Activated T-cell treated with anti-CD3 and anti-CD28 coated beads for 24 hours (primary cell): ENCODE measurements around the gene UNC5A.
"Not testable (repeated sequence)": the region's sequence is repeated elsewhere in the genome, so short reads cannot be mapped to it uniquely, and the experiment has no call there.

ENCODE experiments used
- DNase-seq: peaks from one replicate; pipeline ENCODE4 v3.0.0-alpha.2; 2020; ENCODE audit warnings: low read depth

Gene UNC5A

DNA sequence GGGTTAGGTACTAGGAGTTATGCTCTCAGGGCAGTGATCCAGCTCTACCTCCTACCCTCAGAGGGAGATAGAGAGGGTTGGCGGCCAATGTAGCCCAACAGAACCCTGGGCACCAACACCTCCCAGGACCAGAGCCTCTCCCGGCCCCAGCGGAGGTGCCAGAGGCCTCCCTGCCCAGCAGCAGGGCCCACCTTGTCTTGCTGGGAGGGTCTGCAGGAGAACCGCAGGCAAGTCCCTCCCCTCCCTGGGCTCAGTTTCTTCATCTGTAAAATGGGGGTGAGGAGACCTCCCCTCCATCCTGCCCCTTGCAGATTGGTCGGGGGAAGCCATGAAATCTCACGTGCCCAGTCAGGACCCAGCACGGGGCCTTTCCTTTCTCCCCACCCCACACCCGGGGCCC lies 54.4 kb downstream of the UNC5A start:
- no peak for DNase-seq

DNA sequence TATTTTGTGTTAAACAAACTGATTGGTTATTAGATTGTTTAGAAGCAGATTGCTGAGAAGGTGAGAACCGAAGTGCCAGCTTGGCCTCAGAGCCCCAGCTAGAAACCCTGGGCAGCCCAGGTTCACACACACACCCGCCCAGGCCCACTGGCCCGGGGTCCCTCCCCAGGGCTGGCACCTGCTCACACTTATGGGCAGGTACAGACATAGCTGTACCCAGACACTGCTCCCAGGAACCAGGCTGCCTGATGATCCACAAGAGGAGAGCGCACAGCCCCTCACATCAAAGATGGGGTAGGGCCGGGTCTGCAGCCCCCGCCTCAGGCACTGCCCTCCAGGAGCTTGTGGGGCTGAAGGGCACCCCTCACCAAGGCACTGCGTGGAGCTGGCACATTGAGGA lies 55.6 kb downstream of the UNC5A start:
- no peak for DNase-seq

DNA sequence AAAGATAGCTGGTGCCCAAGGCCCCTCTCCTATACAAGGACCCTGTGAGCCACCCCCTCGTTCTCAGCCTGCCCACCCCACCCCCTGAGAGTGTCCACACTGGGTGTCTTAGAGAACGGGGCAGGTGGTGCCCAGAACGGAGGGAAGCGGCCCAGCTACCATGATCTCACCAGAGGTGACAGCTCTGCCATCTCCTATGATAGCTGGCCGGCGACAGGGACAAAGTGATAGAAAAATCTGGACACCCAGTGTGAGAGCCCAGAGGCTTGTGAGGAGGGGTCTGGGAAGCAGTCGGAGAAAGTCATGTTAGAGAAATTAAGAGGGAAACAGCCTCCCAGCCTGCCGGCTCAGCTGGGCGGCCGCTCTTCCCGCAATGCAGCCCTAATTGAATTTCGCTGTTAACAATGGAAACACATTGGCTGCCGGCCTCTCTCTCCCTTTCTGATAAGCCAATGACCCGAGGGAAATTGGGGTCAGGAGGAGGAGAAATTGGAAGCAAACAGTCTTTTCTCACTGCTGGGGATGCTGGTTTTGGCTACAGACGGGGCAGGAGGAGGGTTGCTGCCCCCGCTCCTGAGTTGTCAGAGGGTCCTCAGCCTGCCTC lies 56.5 kb downstream of the UNC5A start:
- DNase-seq, result no peak

DNA sequence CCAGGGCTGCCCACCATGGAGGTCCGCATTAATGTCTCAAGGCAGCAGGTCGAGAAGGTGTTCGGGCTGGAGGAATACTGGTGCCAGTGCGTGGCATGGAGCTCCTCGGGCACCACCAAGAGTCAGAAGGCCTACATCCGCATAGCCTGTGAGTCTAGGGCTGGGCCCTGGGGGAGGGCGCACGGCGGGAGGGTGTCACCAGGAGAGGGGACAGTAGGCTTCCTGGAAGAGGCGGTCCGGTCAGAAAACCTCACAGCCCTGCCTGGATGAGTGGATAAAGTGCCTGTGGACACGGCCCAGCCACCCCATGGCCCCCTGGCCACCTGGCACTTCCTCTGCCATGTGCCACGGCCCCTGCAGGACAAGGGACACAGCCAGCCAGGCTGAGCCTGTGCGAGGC lies 57.8 kb downstream of the UNC5A start:
- DNase-seq, result no peak

DNA sequence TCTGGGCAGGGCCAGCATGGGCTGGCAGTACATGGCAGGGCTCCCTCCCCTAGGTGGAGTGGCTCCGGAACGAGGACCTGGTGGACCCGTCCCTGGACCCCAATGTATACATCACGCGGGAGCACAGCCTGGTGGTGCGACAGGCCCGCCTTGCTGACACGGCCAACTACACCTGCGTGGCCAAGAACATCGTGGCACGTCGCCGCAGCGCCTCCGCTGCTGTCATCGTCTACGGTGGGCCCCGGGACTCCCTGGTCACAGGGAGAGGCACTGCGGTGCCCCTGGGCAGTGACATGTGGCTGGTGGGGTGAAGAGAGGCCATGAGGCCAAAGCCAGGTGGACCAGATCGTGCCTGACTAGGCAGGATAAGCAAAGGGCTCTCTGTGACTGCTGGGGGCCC lies 58.4 kb downstream of the UNC5A start:
- no peak for DNase-seq

DNA sequence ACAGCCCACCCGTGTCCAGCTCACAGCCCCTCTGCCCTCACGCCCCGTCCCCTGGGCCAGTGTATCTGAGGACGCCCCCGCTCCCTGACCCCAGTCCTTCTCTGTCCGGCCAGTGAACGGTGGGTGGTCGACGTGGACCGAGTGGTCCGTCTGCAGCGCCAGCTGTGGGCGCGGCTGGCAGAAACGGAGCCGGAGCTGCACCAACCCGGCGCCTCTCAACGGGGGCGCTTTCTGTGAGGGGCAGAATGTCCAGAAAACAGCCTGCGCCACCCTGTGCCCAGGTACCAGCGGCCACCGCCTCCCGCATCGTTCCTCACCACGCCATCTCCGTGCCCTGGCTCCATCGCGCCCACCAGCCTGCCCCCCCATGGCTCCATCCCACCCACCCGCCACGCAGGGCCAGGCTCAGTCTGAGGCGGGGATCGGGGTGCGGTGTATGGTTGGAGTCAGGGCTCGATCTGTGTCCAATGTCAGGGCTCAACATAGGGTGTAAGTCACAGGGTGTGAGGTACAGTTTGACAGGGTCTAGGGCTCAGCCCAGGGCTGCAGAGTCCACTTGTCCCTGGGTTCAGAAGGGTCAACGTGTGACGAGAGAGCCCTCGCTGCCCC lies 59.2 kb downstream of the UNC5A start:
- DNase-seq, result no peak

DNA sequence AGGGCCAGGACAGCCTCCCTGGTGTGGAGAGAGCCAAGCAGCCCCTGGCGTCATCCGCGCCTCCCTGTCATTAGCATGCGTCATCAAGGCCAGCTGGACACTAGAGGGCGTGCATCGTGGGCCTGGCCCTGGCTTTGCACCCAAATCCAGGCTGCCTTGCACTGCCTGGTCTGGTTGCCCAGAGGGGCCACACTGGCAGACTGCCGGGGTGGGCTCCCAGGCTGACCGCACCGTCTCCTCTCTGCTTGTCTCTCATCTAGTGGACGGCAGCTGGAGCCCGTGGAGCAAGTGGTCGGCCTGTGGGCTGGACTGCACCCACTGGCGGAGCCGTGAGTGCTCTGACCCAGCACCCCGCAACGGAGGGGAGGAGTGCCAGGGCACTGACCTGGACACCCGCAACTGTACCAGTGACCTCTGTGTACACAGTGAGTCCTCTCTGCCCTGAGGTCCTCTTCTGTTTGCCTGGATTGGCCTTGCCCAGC lies 59.8 kb downstream of the UNC5A start:
- DNase-seq, result no peak

DNA sequence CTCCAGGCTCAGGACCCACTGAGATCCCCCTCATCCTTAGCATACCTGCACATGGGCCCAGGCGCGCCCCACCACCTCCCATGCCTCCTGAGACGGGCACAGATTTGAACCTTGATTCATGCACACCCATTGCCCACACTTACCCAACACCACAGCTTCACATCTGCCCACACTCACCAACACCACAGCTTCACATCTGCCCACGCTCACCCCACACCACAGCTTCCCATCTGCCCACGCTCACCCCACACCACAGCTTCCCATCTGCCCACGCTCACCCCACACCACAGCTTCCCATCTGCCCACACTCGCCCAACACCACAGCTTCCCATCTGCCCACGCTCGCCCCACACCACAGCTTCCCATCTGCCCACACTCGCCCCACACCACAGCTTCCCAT lies 60.3 kb downstream of the UNC5A start:
- DNase-seq, result not testable (repeated sequence)

DNA sequence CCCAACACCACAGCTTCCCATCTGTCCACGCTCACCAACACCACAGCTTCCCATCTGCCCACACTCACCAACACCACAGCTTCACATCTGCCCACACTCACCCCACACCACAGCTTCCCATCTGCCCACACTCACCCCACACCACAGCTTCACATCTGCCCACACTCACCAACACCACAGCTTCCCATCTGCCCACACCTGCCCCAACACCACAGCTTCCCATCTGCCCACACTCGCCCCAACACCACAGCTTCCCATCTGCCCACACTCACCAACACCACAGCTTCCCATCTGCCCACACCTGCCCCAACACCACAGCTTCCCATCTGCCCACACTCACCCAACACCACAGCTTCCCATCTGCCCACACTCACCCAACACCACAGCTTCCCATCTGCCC lies 62.2 kb downstream of the UNC5A start:
- DNase-seq, result not testable (repeated sequence)

DNA sequence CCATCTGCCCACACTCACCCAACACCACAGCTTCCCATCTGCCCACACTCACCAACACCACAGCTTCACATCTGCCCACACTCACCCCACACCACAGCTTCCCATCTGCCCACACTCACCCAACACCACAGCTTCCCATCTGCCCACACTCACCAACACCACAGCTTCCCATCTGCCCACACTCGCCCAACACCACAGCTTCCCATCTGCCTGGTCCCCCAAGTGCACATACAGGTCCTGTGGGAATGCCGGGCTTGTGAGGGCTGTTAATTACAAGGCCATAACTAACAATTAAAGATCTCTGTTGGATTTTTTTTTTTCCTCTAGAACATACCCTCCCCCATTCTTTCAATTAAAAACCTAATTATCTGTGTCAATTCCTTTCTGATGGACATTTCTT lies 62.7 kb downstream of the UNC5A start:
- not testable (repeated sequence) for DNase-seq

DNA sequence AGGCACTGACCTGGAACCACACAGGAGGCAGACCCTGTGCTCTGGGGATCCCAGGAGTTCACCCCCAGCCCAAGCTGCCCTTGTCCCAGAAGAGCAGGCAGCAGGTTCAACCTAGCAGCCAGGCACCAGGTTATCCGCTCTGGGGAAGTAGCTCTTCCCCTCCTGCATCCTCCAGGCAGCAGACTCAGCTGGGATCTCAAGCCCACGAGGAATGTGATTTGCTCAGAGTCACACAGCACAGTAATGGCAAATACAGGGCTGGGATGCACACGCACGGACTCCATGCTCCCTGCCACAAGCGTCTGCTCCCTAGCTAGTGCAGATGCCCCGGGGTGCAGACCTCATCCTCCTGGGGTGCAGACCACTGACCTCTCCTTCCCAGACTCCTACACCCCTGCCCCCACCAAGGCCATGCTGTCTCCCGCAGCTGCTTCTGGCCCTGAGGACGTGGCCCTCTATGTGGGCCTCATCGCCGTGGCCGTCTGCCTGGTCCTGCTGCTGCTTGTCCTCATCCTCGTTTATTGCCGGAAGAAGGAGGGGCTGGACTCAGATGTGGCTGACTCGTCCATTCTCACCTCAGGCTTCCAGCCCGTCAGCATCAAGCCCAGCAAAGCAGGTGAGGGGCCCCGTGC lies 63.3 kb downstream of the UNC5A start:
- no peak for DNase-seq

DNA sequence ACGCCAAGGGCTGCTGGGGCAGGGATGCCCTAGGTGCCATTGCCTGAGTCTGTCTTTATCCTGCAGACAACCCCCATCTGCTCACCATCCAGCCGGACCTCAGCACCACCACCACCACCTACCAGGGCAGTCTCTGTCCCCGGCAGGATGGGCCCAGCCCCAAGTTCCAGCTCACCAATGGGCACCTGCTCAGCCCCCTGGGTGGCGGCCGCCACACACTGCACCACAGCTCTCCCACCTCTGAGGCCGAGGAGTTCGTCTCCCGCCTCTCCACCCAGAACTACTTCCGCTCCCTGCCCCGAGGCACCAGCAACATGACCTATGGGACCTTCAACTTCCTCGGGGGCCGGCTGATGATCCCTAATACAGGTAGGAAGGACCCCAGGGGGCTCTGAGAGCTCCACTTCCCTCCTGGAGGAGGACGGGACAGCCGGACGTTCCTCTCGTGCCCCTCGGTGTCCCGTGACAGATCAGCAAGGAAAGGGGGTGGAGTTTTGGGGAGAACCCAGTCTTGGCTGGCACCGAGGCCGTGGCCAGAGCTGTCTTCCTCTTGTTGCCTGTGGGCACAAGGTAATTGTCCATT lies 63.9 kb downstream of the UNC5A start:
- no peak for DNase-seq

DNA sequence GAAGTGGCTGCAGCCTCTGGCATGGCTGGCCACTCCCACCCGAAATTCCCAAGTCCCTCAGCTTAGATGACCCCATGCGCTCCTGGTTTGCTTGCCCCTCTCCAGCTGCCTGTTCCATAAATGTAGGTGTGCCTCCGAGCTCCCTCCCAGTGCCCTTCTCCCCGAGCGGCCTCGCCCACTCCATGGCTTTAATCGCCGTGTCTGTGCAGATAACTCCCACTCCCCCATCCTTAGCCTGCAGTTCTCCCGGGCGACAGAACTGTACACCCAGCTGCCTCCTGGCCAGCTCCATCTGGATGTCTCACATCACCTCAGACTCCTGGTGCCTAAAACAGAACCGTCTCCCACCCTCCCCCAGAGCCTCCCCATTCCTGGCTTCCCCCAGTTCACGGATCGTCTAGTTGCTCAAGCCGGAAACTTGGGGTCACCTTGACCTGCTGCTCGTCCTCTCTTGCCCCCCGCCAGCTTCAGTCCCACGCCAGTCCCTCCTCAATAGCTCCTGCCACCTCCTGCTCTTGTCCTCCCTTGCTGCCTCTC lies 64.7 kb downstream of the UNC5A start:
- DNase-seq, result no peak

DNA sequence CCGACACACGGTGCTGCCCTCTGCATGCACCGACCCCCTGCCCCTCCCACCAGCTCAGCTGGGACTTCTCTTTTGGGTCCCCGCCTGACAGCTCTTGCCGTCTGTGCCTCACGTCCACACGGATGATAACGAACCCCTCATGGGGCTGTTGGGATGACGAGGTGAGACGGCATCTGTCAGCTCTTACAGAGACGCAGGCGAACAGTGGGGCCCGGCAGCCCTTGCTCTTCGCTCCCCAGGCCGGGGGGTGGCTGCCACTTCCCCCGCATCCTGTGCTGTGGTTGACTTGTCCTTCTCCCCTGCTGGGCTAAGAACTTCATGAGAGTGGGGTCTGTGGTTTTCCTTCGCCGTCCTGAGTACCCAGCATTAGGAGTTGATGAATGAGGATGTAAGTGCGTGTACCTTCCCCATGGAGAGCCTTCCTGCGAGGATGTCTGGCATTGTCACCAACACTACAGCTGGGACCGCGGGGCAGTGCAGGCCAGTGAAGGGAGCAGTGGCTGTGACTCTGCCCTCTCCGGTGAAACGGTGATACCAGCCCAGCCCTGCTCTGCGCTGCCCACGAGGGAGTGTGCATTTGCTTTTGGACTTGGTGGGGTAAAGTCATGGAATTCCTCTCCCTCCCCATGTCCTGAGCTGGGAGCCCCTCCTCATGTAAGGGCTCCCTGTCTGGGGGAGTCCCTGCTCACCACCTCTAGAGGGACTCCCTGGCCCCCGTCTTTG lies 65.6 kb downstream of the UNC5A start:
- no peak for DNase-seq

DNA sequence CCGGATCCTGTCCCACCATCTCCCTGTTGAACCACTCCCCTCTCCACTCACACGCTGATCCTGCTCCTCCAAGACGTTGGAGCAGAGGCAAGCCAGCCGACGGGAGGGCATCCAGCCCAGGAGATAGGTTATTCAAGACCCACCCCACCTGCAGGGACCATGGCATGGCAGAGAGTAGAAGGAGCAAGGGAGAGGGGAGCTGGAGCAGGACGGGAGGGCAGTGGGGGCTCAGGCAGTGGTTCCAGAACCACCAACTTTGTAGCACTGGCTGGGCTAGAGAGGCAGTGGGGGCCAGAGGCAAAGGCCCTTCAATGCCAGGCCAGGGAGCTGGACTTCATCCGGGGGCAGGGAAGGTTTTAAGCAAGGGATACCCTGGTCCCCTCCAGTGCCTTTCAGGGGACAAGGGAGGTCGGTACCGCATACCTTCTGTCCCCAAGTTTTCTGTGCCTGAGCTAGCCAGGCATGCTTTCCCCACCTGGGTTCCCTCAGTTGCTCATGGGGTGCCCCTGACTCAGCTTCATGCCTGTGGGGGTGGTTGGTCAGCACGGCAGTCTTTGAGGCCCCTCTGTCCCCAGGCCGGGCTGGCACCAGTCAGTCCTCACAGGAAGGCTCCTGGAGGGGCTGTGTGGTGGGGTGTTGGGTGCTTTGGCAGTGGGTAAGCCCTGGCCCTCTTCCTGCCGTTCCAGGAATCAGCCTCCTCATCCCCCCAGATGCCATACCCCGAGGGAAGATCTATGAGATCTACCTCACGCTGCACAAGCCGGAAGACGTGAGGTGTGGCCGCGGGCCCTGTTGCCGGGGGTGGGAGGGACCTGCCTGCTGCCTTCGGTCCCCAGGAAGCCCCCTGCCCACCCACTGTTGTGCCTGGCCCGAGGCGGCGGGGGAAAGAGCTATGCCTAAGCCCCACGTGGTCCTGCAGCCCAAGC lies 66.4 kb downstream of the UNC5A start:
- DNase-seq, result no peak

DNA sequence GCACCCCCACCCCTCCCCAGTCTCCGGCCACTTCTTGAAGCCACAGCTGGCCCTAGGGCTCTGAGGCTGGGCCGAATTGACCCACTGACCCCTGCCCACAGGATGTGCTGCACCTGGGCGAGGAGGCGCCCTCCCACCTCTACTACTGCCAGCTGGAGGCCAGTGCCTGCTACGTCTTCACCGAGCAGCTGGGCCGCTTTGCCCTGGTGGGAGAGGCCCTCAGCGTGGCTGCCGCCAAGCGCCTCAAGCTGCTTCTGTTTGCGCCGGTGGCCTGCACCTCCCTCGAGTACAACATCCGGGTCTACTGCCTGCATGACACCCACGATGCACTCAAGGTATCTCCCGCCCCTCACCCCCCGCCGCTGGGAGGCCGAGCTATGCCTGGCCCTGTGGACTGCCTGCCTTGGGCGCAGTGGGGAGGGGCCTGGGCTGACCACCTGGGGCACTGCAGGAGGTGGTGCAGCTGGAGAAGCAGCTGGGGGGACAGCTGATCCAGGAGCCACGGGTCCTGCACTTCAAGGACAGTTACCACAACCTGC lies 67.5 kb downstream of the UNC5A start:
- no peak for DNase-seq

DNA sequence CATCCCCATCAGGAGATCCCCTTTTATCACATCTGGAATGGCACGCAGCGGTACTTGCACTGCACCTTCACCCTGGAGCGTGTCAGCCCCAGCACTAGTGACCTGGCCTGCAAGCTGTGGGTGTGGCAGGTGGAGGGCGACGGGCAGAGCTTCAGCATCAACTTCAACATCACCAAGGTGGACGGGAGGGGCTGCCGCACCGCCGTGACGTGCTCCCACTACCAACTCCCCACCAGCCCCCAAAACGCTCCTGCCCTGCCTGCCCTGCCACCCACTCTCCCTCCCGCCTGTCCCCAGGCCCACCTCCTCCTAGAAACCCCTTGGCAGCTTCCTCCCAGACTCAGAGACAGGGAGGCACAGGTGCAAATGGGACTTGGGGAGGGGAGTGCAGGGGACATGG lies 68.1 kb downstream of the UNC5A start:
- DNase-seq, result no peak

DNA sequence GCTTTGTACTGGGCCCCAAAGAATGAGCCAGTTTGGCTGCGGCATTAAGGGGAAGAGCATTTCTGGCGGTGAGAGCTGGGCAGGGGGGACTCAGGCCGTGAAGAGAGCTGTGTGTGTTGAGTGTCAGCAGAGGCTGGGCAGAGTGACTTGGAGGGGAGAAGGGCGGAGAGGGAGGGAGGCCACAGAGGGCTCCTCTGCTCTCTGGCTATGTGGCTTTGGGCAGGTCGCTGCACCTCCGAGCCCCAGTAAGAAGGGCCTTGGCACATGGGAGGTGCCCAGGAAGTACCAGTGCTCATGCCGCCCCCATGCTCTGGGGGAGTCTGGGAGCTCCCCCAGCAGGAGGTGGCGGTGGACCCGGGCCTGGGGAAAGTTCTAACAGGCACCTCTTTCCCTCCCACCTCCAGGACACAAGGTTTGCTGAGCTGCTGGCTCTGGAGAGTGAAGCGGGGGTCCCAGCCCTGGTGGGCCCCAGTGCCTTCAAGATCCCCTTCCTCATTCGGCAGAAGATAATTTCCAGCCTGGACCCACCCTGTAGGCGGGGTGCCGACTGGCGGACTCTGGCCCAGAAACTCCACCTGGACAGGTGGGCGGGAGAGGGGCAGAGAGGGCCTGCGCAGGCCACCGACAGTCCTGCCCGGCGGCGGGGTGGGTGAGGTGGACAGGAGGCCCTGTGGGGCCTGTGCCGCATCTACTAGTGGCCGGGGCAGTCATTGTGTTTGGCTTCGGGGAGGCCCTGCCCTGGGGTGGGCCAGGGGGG lies 68.7 kb downstream of the UNC5A start:
- no peak for DNase-seq

DNA sequence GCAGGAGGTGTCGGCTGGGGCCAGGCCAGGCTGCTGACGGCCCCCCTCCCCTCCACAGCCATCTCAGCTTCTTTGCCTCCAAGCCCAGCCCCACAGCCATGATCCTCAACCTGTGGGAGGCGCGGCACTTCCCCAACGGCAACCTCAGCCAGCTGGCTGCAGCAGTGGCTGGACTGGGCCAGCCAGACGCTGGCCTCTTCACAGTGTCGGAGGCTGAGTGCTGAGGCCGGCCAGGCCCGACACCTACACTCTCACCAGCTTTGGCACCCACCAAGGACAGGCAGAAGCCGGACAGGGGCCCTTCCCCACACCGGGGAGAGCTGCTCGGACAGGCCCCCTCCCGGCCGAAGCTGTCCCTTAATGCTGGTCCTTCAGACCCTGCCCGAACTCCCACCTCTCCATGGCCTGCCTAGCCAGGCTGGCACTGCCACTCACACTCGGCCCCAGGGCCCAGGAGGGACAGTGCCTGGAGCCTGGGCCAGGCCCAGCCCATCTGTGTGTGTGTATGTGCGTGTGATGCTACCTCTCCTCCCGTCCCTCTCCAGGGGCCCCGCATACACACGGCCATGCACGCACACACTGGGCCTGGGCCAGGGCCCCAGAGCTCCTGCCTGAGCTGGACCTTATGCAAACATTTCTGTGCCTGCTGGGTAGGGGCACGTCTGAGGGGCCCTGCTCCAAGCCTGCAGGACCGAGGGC lies 69.5 kb downstream of the UNC5A start:
- DNase-seq, result no peak
